ENCODE results near the gene SF3B1. TPM values are rescaled to one million over a fixed set of nuclear protein-coding genes. Genes with fewer than 3 reads are reported as not detected.
"Not testable (repeated sequence)": the region's sequence is repeated elsewhere in the genome, so short reads cannot be mapped to it uniquely, and the experiment has no call there.

Gene SF3B1
- total RNA-seq, 2 experiments from 2014 or later: 262 to 277 TPM

- DNase-seq (no peak), ATAC-seq (no peak)
- peaks cover 16% of the 10 kb centered on the region for H3K36me3 Mint-ChIP-seq (ENCODE audit: low read depth)
- no peaks in the 10 kb centered on the region for H3K9me3 Mint-ChIP-seq (ENCODE audit: low read depth)
- H3K4me3 Mint-ChIP-seq: peak overlapping the region; percentile 98
- H3K4me1 Mint-ChIP-seq: peaks cover 34% of the 10 kb centered on the region
- ChIA-PET CTCF (interaction anchor here (0.5 to 1.8 kb wide), 6 partner anchors 12 to 64 kb away, joined by 3 to 9 read pairs (median 4); partner anchors contain the start of genes COQ10B, HSPD1 and HSPE1), POLR2A (interaction anchor here (1.3 to 2.2 kb wide), 4 partner anchors 15 to 79 kb away, joined by 4 to 21 read pairs (median 8); partner anchors contain the start of gene COQ10B)
- H3K27ac Mint-ChIP-seq: peak overlapping the region; percentile 99
- intact Hi-C loops (cut with DNase I, micrococcal nuclease): loop anchor here (1.0 to 10.0 kb wide), 5 partner anchors 17 to 1271 kb away; partner anchors contain the start of genes COQ10B (in 2 of the 2), HSPE1 (in 2 of the 2), MOB4 (in 2 of the 2) and CCDC150 (in 1 of the 2)
- H3K27me3 Mint-ChIP-seq: no peaks in the 10 kb centered on the region
These were observed 981 bp upstream of the SF3B1 start for GRCh38 chr2:197435598-197436420.

- peak; percentile 14 for ATAC-seq
- no peak for DNase-seq
- H3K4me1 Mint-ChIP-seq: peaks cover 53% of the 10 kb centered on the region
- H3K27me3 Mint-ChIP-seq: no peaks in the 10 kb centered on the region
- no peaks in the 10 kb centered on the region for H3K9me3 Mint-ChIP-seq (ENCODE audit: low read depth)
- intact Hi-C loops (cut with DNase I, micrococcal nuclease): loop anchor here (1.0 to 10.0 kb wide), 8 partner anchors 127 to 1269 kb away; partner anchors contain the start of genes MARS2 (in 2 of the 2), CCDC150 (in 1 of the 2) and PGAP1 (in 1 of the 2)
- H3K4me3 Mint-ChIP-seq: peak overlapping the region; percentile 98
- POLR2A ChIA-PET: interaction anchor here (2.2 kb wide), 1 partner anchor 19 kb away, joined by 21 read pairs; the partner anchor contains the start of gene COQ10B
- H3K27ac Mint-ChIP-seq: peak overlapping the region; percentile 99
- H3K36me3 Mint-ChIP-seq (ENCODE audit: low read depth): peaks cover 32% of the 10 kb centered on the region
- CTCF ChIA-PET: interaction anchor here (0.6 to 1.0 kb wide), 2 partner anchors 299 to 360 kb away, joined by 3 read pairs; no protein-coding TSS in a partner anchor
These were observed 919 bp downstream of the SF3B1 start for GRCh38 chr2:197433780-197434438.

GRCh38 chr2:197432527-197432926 lies 2.3 kb downstream of the SF3B1 start:
- H3K9me3 Mint-ChIP-seq (ENCODE audit: low read depth); H3K27me3 Mint-ChIP-seq; DNase-seq; ATAC-seq: not testable (repeated sequence)
- H3K4me1 Mint-ChIP-seq: peaks cover 62% of the 10 kb centered on the region
- POLR2A ChIA-PET: interaction anchor here (0.6 kb wide), 1 partner anchor 108 kb away, joined by 3 read pairs; no protein-coding TSS in a partner anchor
- H3K4me3 Mint-ChIP-seq: peak overlapping the region; percentile 98
- CTCF ChIA-PET: interaction anchor here (0.6 to 1.6 kb wide), 3 partner anchors 17 to 58 kb away, joined by 3 read pairs; no protein-coding TSS in a partner anchor
- peaks cover 36% of the 10 kb centered on the region for H3K36me3 Mint-ChIP-seq (ENCODE audit: low read depth)
- intact Hi-C loops (cut with DNase I, micrococcal nuclease): loop anchor here (5.0 to 10.0 kb wide), 6 partner anchors 125 to 1268 kb away; partner anchors contain the start of genes MARS2 (in 1 of the 2) and PGAP1 (in 1 of the 2)
- H3K27ac Mint-ChIP-seq: peak overlapping the region; percentile 60

GRCh38 chr2:197431858-197432257 lies 3.0 kb downstream of the SF3B1 start:
- Mint-ChIP-seq H3K27ac (peak overlapping the region; percentile 60), H3K9me3 (ENCODE audit: low read depth) (no peaks in the 10 kb centered on the region), H3K36me3 (ENCODE audit: low read depth) (peaks cover 36% of the 10 kb centered on the region), H3K4me3 (peak overlapping the region; percentile 55), H3K27me3 (no peaks in the 10 kb centered on the region), H3K4me1 (peaks cover 69% of the 10 kb centered on the region)
- ChIA-PET CTCF (interaction anchor here (0.6 to 1.6 kb wide), 2 partner anchors 18 to 57 kb away, joined by 3 read pairs; no protein-coding TSS in a partner anchor), POLR2A (interaction anchor here (0.6 to 1.1 kb wide), 2 partner anchors 13 to 109 kb away, joined by 3 read pairs; no protein-coding TSS in a partner anchor)
- intact Hi-C loops (cut with DNase I, micrococcal nuclease): loop anchor here (5.0 to 10.0 kb wide), 6 partner anchors 125 to 1267 kb away; partner anchors contain the start of genes MARS2 (in 1 of the 2) and PGAP1 (in 1 of the 2)
- DNase-seq (no peak), ATAC-seq (no peak)

- Mint-ChIP-seq H3K4me1 (peaks cover 84% of the 10 kb centered on the region), H3K9me3 (ENCODE audit: low read depth) (no peaks in the 10 kb centered on the region), H3K27ac (no peak overlapping the region), H3K27me3 (no peaks in the 10 kb centered on the region), H3K4me3 (no peak overlapping the region), H3K36me3 (ENCODE audit: low read depth) (peaks cover 35% of the 10 kb centered on the region)
- intact Hi-C loops (cut with DNase I, micrococcal nuclease): no loop called here
- no peak for DNase-seq
- ChIA-PET POLR2A (no interaction called here), CTCF (interaction anchor here (0.9 kb wide), 1 partner anchor 22 kb away, joined by 3 read pairs; no protein-coding TSS in a partner anchor)
- no peak for ATAC-seq
These were observed 6.8 kb downstream of the SF3B1 start for GRCh38 chr2:197427986-197428385.

GRCh38 chr2:197426723-197427603 lies 7.9 kb downstream of the SF3B1 start:
- POLR2A ChIA-PET: no interaction called here
- Mint-ChIP-seq H3K27ac (peak overlapping the region; percentile 47), H3K4me3 (no peak overlapping the region), H3K27me3 (no peaks in the 10 kb centered on the region), H3K9me3 (ENCODE audit: low read depth) (no peaks in the 10 kb centered on the region), H3K36me3 (ENCODE audit: low read depth) (peaks cover 35% of the 10 kb centered on the region), H3K4me1 (peaks cover 77% of the 10 kb centered on the region)
- intact Hi-C loops (cut with DNase I, micrococcal nuclease): no loop called here
- CTCF ChIA-PET: interaction anchor here (0.9 to 1.3 kb wide), 2 partner anchors 16 to 21 kb away, joined by 3 to 5 read pairs; no protein-coding TSS in a partner anchor
- DNase-seq (no peak), ATAC-seq (no peak)

- peaks cover 71% of the 10 kb centered on the region for H3K4me1 Mint-ChIP-seq
- CTCF ChIA-PET: interaction anchor here (0.6 kb wide), 1 partner anchor 12 kb away, joined by 3 read pairs; no protein-coding TSS in a partner anchor
- POLR2A ChIA-PET: interaction anchor here (0.8 to 0.9 kb wide), 2 partner anchors 9 to 10 kb away, joined by 3 read pairs; partner anchors contain the start of gene SF3B1
- H3K27me3 Mint-ChIP-seq: no peaks in the 10 kb centered on the region
- H3K27ac Mint-ChIP-seq: peak overlapping the region; percentile 45
- no peak for ATAC-seq
- DNase-seq: no peak
- peaks cover 35% of the 10 kb centered on the region for H3K36me3 Mint-ChIP-seq (ENCODE audit: low read depth)
- intact Hi-C loops (cut with DNase I, micrococcal nuclease): no loop called here
- H3K4me3 Mint-ChIP-seq: no peak overlapping the region
- H3K9me3 Mint-ChIP-seq (ENCODE audit: low read depth): no peaks in the 10 kb centered on the region
These were observed 9.3 kb downstream of the SF3B1 start for GRCh38 chr2:197425550-197425949.

- ChIA-PET POLR2A (interaction anchor here (1.4 kb wide), 1 partner anchor 12 kb away, joined by 4 read pairs; the partner anchor contains the start of gene SF3B1), CTCF (interaction anchor here (0.6 to 2.3 kb wide), 5 partner anchors 10 to 367 kb away, joined by 3 to 11 read pairs (median 4); partner anchors contain the start of gene SF3B1)
- no peak overlapping the region for H3K4me3 Mint-ChIP-seq
- no peak overlapping the region for H3K27ac Mint-ChIP-seq
- DNase-seq (no peak), ATAC-seq (no peak)
- H3K9me3 Mint-ChIP-seq (ENCODE audit: low read depth): no peaks in the 10 kb centered on the region
- H3K27me3 Mint-ChIP-seq: no peaks in the 10 kb centered on the region
- intact Hi-C loops (cut with DNase I, micrococcal nuclease): no loop called here
- peaks cover 53% of the 10 kb centered on the region for H3K4me1 Mint-ChIP-seq
- peaks cover 27% of the 10 kb centered on the region for H3K36me3 Mint-ChIP-seq (ENCODE audit: low read depth)
These were observed 11.5 kb downstream of the SF3B1 start for GRCh38 chr2:197423307-197423706.

GRCh38 chr2:197419438-197419837 lies 15.4 kb downstream of the SF3B1 start:
- POLR2A ChIA-PET: interaction anchor here (0.5 to 1.0 kb wide), 2 partner anchors 12 to 367 kb away, joined by 3 read pairs; no protein-coding TSS in a partner anchor
- DNase-seq (no peak), ATAC-seq (no peak)
- intact Hi-C loops (cut with DNase I, micrococcal nuclease): loop anchor here in 1 of 2 experiments (2.0 kb wide), 1 partner anchor 17 kb away; no protein-coding TSS in a partner anchor
- CTCF ChIA-PET: interaction anchor here (1.1 kb wide), 1 partner anchor 72 kb away, joined by 4 read pairs; no protein-coding TSS in a partner anchor
- peaks cover 27% of the 10 kb centered on the region for H3K4me1 Mint-ChIP-seq
- H3K27me3 Mint-ChIP-seq: no peaks in the 10 kb centered on the region
- H3K9me3 Mint-ChIP-seq (ENCODE audit: low read depth): no peaks in the 10 kb centered on the region
- peaks cover 50% of the 10 kb centered on the region for H3K36me3 Mint-ChIP-seq (ENCODE audit: low read depth)
- H3K27ac Mint-ChIP-seq: no peak overlapping the region
- no peak overlapping the region for H3K4me3 Mint-ChIP-seq

GRCh38 chr2:197416268-197416667 lies 18.6 kb downstream of the SF3B1 start:
- CTCF ChIA-PET: interaction anchor here (0.9 kb wide), 1 partner anchor 163 kb away, joined by 3 read pairs; no protein-coding TSS in a partner anchor
- ATAC-seq (no peak), DNase-seq (no peak)
- Mint-ChIP-seq H3K4me1 (peaks cover 7% of the 10 kb centered on the region), H3K36me3 (ENCODE audit: low read depth) (peaks cover 46% of the 10 kb centered on the region), H3K4me3 (no peak overlapping the region), H3K27ac (no peak overlapping the region), H3K27me3 (no peaks in the 10 kb centered on the region), H3K9me3 (ENCODE audit: low read depth) (no peaks in the 10 kb centered on the region)
- POLR2A ChIA-PET: no interaction called here
- intact Hi-C loops (cut with DNase I, micrococcal nuclease): no loop called here

All from activated CD4-positive, alpha-beta T cell treated with anti-CD3 and anti-CD28 coated beads for 36 hours (primary cell).